K562 (cell line): ENCODE data around the gene AMER3. TPM values are rescaled to one million over a fixed set of nuclear protein-coding genes. Genes with fewer than 3 reads are reported as not detected.

Experiments
- ATAC-seq: fragments of 200-7000 bp; cut with Tn5 transposase; 3 replicates; pipeline ENCODE4 v1.9.1; 2020; ENCODE audit warnings: moderate library complexity
- BruUV-seq: library from RNA; stranded (reverse); fragments of 400-500 nt; replicated peaks from 2 replicates; lab custom pipeline; 2021; lab: Mats Ljungman, UMichigan
- CTCF ChIA-PET: fragments of 300-600 bp; formaldehyde crosslinking; extraction: SDS; loops from one replicate; lab custom pipeline; 2021; ENCODE audit warnings: low intra/inter-chr PET ratio; lab: Yijun Ruan, JAX
- POLR2A ChIA-PET: fragments of 300-600, 350-650 bp; sonication (Branson Sonifier 250); formaldehyde crosslinking; extraction: SDS; loops from one replicate; lab custom pipeline; 2021; ENCODE audit warnings: antibody characterized with exemption, inconsistent platforms; lab: Yijun Ruan, JAX
- DNase-seq, 4 experiments: peaks; one replicate each; pipeline versions ENCODE4 v3.0.0 to v3.0.0-alpha.2; 2011 to 2018; ENCODE audit warnings: low spot score in 3 of 4, mixed read lengths in 3 of 4; ENCODE audit errors: extremely low read depth in 1 of 4
- FAIRE-seq: peaks from 2 replicates; lab custom pipeline; 2011; peaks lifted over from hg19 to GRCh38; lab: Jason Lieb, UNC
- H2AFZ ChIP-seq: 2 replicates; pipeline ENCODE4 v1.6.0; 2011; ENCODE audit warnings: low read depth, low read length, control low read depth, inconsistent platforms
- H3K27ac ChIP-seq: fragments of 200-600 bp; 3 replicates; pipeline ENCODE4 v1.8.0; 2011; ENCODE audit warnings: low read depth, mild to moderate bottlenecking, control low read depth, inconsistent platforms, low read length, moderate library complexity, mixed read lengths; ENCODE audit errors: extremely low read depth
- H3K27me3 ChIP-seq, 2 experiments: fragments of 300-600 bp in 1 of 2; 2 replicates in 1 of 2; 3 replicates in 1 of 2; pipeline versions ENCODE4 v1.6.0 to v1.8.0; 2011; ENCODE audit warnings: inconsistent platforms in 2 of 2, low read length in 2 of 2, mild to moderate bottlenecking in 1 of 2, mixed read lengths in 1 of 2, moderate library complexity in 1 of 2; ENCODE audit not compliant: control insufficient read depth in 2 of 2, insufficient read depth in 2 of 2
- H3K36me3 ChIP-seq: fragments of 300-600 bp; 3 replicates; pipeline ENCODE4 v1.8.0; 2011; ENCODE audit warnings: mild to moderate bottlenecking, low read length, inconsistent platforms; ENCODE audit not compliant: control insufficient read depth, insufficient read depth
- H3K4me1 ChIP-seq, 2 experiments: fragments of 200-600 bp in 1 of 2; replicated peaks in 1 of 2; 2 replicates in 1 of 2; 3 replicates in 1 of 2; pipeline versions ENCODE4 v1.5.1 to v1.8.0; 2011; ENCODE audit warnings: inconsistent platforms in 2 of 2, low read length in 2 of 2, mild to moderate bottlenecking in 1 of 2, mixed read lengths in 1 of 2, moderate library complexity in 1 of 2; ENCODE audit not compliant: control insufficient read depth in 2 of 2, insufficient read depth in 2 of 2
- H3K4me2 ChIP-seq: 2 replicates; pipeline ENCODE4 v1.6.1; 2011; ENCODE audit warnings: low read length, control low read depth, inconsistent platforms, mixed read lengths; ENCODE audit not compliant: insufficient read depth
- H3K4me3 ChIP-seq: fragments of 200-600 bp; sonication (generic), shearing (Covaris generic); 2 replicates; pipeline ENCODE4 v1.5.1; 2016; ENCODE audit warnings: control low read depth, inconsistent platforms
- H3K79me2 ChIP-seq: fragments of 200-600 bp; 3 replicates; pipeline ENCODE4 v1.8.0; 2011; ENCODE audit warnings: low read length, inconsistent platforms; ENCODE audit not compliant: control insufficient read depth, insufficient read depth
- H3K9ac ChIP-seq, 2 experiments: 2 replicates each; pipeline versions ENCODE4 v1.6.0 to v1.6.1; 2011; ENCODE audit warnings: low read depth in 2 of 2, low read length in 2 of 2, control low read depth in 1 of 2, inconsistent platforms in 1 of 2, mild to moderate bottlenecking in 1 of 2, mixed read lengths in 1 of 2; ENCODE audit not compliant: insufficient read depth in 1 of 2
- H3K9me1 ChIP-seq: one replicate; pipeline ENCODE4 v1.6.0; 2011; ENCODE audit warnings: inconsistent platforms, mild to moderate bottlenecking, low read length, moderate library complexity; ENCODE audit not compliant: control insufficient read depth, insufficient read depth
- H3K9me3 ChIP-seq: replicated peaks from 2 replicates; pipeline ENCODE4 v1.5.1; 2011; ENCODE audit warnings: low read depth, low read length, inconsistent platforms; ENCODE audit not compliant: control insufficient read depth, insufficient read depth
- H4K20me1 ChIP-seq: replicated peaks from 2 replicates; pipeline ENCODE4 v1.6.1; 2011; ENCODE audit warnings: low read length, inconsistent platforms, mixed read lengths; ENCODE audit not compliant: control insufficient read depth, insufficient read depth
- ADNP ChIP-seq: fragments of 200-800 bp; sonication (Bioruptor generic); IDR thresholded peaks from 2 replicates; pipeline ENCODE4 v1.6.1; 2016; ENCODE audit warnings: missing genetic modification characterization, missing compliant biosample characterization
- BRCA1 ChIP-seq, 2 experiments: fragments of 450-650 bp in 1 of 2; sonication (generic) in 1 of 2; formaldehyde crosslinking in 1 of 2; IDR thresholded peaks; 2 replicates each; pipeline versions ENCODE4 v1.5.0 to v1.6.1; 2017 to 2020; ENCODE audit warnings: mild to moderate bottlenecking in 1 of 2, missing genetic modification reagents in 1 of 2
- ELF4 ChIP-seq: fragments of 450-650 bp; formaldehyde crosslinking; IDR thresholded peaks from 2 replicates; pipeline ENCODE4 v1.4.0; 2022; ENCODE audit warnings: missing genetic modification characterization
- HOXB6 ChIP-seq: fragments of 250-450 bp; sonication (Bioruptor Pico); IDR thresholded peaks from 2 replicates; pipeline ENCODE4 v1.5.1; 2022; ENCODE audit warnings: mild to moderate bottlenecking, borderline replicate concordance
- SIRT6 ChIP-seq: IDR thresholded peaks from one replicate; pipeline ENCODE4 v1.6.1; 2012; ENCODE audit warnings: low read depth, mild to moderate bottlenecking, control low read depth, inconsistent platforms, low read length, moderate library complexity
- STAT5A ChIP-seq: IDR thresholded peaks from 2 replicates; pipeline ENCODE4 v1.6.1; 2012; ENCODE audit warnings: low read length, inconsistent platforms, borderline replicate concordance
- WGBS: fragments of 100-300 bp; shearing (Covaris generic); methylation state at CpG from one replicate; pipeline ENCODE4 v1.1.6; 2016; ENCODE audit warnings: low coverage, mixed read lengths; ENCODE audit not compliant: insufficient coverage; ENCODE audit errors: missing lambda C conversion rate; 5-methylcytosine and 5-hydroxymethylcytosine counted together
- in situ Hi-C: fragments of 300-500 bp; cut with MboI; formaldehyde crosslinking; loops from 4 replicates; pipeline ENCODE4 v1.15.0; 2018; ENCODE audit warnings: inconsistent platforms, mixed read lengths
- intact Hi-C: fragments of 100-400 bp; cut with micrococcal nuclease; formaldehyde crosslinking; loops from 2 replicates; pipeline ENCODE4 v1.14.2; 2022
- polyA plus RNA-seq, 8 experiments: library from polyadenylated mRNA; depleted of rRNA in 4 of 8; stranded (reverse) in 5 of 8; unstranded in 3 of 8; fragments of >200 nt; fragmentation: Nextera tagmentation in 2 of 8; fragmentation: Illumina TruSeq in 1 of 8; extraction: Ambion mirVana in 2 of 8; extraction: Trizol in 1 of 8; gene quantifications; 2 replicates each; pipeline versions ENCODE4 v1.2.1 to v1.2.3, GENCODE V29; 2011 to 2014; ENCODE audit warnings: inconsistent platforms in 1 of 8, missing spikeins in 1 of 8
- total RNA-seq, 7 experiments: library from RNA; depleted of rRNA in 6 of 7; stranded (reverse); fragments of >200 nt in 6 of 7; fragmentation: Illumina TruSeq in 2 of 7; extraction: Trizol in 2 of 7; gene quantifications; 2 replicates each; pipeline versions ENCODE4 v1.2.1 to v1.2.3, GENCODE V29; 2011 to 2021; ENCODE audit warnings: low replicate concordance in 1 of 7
- TF ChIP-seq, protein P1 (sequence below): fragments of 250-450 bp; sonication (Bioruptor Pico); IDR thresholded peaks from 2 replicates; pipeline ENCODE4 v1.4.0; 2020; ENCODE audit warnings: mild to moderate bottlenecking, moderate library complexity, borderline replicate concordance

Gene AMER3
- total and polyA plus RNA-seq, 9 of the 15 experiments (the other 6 are each of a cell fraction or from before 2014, with no cell fraction given) = not detected

DNA sequence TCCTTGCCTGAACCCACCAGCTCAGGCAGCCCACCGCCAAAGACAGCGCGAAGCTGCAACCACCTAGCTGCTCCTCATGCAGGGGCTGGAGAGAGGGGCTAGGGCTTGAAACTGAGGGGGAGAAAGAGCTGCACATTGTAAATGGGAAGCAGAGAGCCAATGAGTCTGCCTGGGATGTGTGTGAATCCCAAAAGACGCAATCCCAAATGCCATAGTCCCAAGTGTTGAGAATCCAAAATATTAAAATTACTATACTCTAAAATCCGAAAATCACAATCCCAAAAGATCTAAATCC lies 9.4 kb downstream of the AMER3 start:
- FAIRE-seq (no peak), ATAC-seq (no peak)
- 0% methylated on average over 5 of the region's 5 CpGs for WGBS
- Histone ChIP-seq H4K20me1 (peaks cover 10% of the 10 kb centered on the region; the same call in 1 of the 2 replicates), H3K4me3 (no peak overlapping the region), H3K9me3 (no peaks in the 10 kb centered on the region), H3K27me3 (peaks cover 0 to 62% of the 10 kb centered on the region in 2 experiments; a peak in 3 of 5 replicates), H3K27ac (no peak overlapping the region), H3K36me3 (no peaks in the 10 kb centered on the region), H3K79me2 (no peaks in the 10 kb centered on the region), H3K9ac (no peak overlapping the region)
- POLR2A ChIA-PET = no interaction called here
- intact Hi-C loops = no loop called here
- CTCF ChIA-PET = no interaction called here
- in situ Hi-C loops = no loop called here
- BruUV-seq = no TSS peak
- TF ChIP-seq ADNP (tag) = no peak
- no peak for TF ChIP-seq STAT5A
- no peak for TF ChIP-seq BRCA1 (IDR thresholded peaks at IDR 0.05)
- no peak for TF ChIP-seq BRCA1 (CRISPR knock-in tag; IDR thresholded peaks at IDR 0.05)
- no peak for TF ChIP-seq HOXB6 (CRISPR knock-in tag)
- no peak for TF ChIP-seq SIRT6
- TF ChIP-seq, protein P1, sequence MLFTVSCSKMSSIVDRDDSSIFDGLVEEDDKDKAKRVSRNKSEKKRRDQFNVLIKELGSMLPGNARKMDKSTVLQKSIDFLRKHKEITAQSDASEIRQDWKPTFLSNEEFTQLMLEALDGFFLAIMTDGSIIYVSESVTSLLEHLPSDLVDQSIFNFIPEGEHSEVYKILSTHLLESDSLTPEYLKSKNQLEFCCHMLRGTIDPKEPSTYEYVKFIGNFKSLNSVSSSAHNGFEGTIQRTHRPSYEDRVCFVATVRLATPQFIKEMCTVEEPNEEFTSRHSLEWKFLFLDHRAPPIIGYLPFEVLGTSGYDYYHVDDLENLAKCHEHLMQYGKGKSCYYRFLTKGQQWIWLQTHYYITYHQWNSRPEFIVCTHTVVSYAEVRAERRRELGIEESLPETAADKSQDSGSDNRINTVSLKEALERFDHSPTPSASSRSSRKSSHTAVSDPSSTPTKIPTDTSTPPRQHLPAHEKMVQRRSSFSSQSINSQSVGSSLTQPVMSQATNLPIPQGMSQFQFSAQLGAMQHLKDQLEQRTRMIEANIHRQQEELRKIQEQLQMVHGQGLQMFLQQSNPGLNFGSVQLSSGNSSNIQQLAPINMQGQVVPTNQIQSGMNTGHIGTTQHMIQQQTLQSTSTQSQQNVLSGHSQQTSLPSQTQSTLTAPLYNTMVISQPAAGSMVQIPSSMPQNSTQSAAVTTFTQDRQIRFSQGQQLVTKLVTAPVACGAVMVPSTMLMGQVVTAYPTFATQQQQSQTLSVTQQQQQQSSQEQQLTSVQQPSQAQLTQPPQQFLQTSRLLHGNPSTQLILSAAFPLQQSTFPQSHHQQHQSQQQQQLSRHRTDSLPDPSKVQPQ = no peak
- TF ChIP-seq ELF4 (CRISPR knock-in tag) = no peak
- TF ChIP-seq, all 486 proteins: peak for 0
- DNase-seq = no peak
- Histone ChIP-seq H3K4me2 (no peak overlapping the region), H3K4me1 (peaks cover 5 to 6% of the 10 kb centered on the region in 2 experiments; a peak in 3 of 5 replicates), H3K9me1 (no peaks in the 10 kb centered on the region), H2AFZ (no peak overlapping the region)
